CD4-positive, alpha-beta T cell treated with Interleukin-4 for 4 hours (primary cell): ENCODE data around the gene CORO6.
"Not testable (repeated sequence)": the region's sequence is repeated elsewhere in the genome, so short reads cannot be mapped to it uniquely, and the experiment has no call there.

Source experiments
- DNase-seq: peaks from one replicate; pipeline ENCODE4 v3.0.0-alpha.2; 2020

The CORO6 gene

DNA sequence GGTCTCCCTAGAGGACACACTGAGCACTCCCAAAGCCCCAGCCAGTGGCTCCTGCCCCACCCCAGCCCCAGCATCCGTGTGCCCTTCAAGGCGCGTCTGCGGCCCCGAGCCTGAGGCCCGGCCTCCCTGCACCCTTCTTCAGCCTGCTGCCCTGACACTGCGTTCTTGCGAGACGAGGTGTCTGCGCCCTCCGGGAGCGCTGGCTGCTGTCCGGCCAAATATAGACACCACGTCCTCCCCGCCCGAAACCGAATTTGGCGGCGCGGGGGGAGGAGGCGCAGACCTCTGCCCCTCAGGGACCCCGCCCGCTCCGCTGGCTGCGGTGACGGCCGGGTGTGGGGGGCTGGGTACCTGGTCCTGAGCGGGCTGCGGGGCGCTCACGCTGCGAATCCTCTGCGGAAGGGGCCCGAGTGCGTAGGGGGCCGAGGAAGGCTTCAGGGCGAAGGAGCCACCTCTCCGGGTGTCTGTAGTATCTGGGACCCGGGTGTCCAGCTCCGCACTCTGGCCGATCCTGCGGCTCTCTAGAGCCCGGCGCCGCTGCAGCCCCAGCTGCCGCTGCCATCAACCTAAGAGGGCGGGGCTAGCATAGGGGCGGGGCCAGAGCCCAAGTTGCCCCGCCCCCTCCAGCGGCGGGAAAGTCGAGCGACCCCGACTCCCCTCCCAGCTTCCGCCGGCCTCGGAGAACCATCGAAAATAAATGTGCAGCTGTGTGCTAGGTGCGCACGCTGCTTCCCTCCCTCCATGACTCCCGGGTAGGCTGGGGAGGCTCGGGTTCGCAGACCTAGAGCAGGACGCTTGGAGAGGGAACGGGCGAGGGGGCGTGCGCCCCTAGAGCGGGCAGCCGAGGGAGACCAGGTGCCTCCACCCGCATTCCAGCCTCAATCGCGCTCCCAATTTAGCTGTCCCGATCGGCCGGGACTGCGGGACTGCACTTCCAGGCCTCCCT lies at the start of gene CORO6:
Gene CORO6, minus strand, starts transcription at position 576 of the 946 bp plus-strand sequence. CDS start 1,491 bp downstream, outside the sequence.
- peak; percentile 41 for DNase-seq

DNA sequence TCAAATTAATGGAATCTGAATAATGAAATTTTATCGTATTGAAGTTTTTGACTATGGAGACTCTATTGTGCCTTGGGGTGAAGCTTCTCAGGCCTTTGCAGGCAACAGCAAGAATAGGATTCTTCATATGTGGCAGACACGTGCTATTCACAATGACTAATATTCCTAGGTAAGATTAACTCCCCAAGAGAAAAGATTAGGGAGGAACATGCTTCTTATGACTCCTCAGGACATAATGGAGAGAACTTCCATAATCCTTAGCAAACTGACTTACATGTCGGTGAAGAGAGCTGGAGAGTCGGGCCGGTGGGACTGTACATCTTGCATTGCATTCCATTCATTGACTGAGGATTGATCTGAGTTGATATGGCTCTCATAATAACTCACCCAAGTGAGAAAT lies 48.9 kb upstream of the CORO6 start:
- no peak for DNase-seq

DNA sequence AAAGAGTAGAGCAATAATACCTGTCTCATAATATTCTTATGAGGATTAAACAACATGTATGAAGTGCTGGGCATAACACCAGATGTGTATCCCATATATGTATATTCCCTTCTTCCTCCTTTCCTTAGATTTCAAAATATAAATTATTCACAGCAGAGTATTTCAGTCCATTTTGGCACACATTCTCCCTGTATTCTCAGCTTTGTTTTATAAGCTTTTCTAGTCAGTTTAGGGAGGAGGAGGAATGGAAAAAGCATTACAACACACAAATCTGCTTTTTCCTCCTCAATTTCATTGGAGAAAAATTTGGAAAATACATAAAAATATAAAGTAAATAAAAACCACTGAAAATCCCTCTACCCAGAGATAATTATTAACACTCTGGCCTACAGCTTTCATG lies 46.6 kb upstream of the CORO6 start:
- no peak for DNase-seq

DNA sequence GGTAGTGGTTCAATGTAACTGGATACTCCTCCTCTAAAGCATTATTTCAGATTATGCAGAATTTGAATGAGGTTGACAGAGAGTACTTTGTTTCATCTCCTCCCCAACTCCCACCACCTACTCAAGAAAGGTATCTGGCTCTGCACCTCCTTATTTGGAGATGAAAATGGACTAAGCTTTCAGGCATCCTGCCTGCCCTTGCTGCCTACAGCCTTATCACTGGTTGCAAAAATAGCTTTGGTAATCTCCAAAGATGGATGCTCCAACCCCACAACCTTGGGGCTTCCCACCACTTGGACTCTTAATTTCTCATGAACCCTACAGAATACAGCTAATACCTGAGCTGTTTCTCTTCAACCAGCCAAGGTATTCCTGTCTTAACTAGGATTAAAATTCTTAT lies 45.3 kb upstream of the CORO6 start:
- no peak for DNase-seq

DNA sequence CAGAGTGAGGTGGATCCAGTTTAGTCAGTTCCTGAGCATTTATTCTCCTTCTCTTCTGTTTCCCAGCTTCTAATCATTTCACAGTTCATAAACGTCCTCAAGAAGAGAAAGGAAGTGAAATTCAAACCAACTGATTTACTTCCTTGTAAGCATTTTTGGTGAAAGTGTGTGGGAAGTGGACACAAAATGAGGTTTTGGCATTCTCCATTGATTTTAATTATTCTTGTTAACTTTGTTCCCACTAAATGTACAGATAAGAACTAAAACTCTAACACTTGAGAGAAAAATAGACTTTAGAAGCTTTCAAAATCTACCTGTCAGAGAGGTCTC lies 42.7 kb upstream of the CORO6 start:
- no peak for DNase-seq

DNA sequence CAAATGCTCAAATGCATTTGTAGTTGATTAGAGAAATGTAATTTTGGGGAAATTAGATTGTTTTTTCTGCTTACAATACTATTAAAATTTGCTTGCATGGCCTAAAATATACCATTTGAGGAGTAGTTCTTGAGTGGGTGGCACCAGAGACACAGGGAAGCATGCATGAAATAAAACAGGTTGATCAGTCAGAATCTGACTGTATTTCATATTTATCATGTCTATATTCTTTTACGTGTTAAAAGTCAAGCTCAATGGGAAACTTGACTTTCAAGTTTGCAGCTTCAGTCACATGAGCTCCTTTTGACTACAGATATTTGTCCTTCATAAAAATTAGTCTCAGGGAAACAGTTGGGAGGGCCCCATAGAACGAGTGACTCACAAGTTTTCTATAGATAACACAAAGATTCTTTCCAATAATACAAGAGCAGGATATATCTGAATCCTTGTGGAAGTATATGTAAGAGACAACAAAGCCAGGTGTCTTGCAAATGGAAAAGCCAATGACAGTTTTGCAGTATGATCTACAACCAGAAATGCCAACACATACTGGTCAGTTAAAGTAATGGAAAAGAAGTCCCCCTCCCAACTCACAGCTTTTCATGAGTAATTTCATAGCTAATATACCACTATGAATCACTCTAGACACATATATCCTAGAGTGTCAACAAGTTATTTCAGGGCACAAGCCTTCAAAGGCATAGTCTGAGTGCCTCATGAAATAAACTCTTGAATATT lies 42.2 kb upstream of the CORO6 start:
- peak; percentile 21 for DNase-seq

DNA sequence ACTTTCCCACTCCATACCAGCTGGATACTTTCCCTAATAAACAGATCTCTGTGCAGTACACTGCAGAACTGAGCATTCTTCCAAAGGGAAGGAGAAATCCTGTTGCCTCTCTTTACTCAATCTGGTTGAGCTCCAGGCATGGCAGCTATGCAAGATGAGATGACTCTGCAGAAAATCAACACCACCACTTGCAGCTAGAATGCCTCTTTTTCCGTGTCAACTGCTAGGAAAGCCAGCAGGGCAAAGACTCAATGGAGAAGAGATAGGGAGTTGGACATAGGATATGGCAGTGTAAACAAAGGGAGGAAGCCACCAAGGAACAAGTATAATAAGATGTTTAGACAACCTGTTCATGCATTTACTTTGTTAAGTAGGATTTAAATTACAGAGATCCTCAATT lies 40.4 kb upstream of the CORO6 start:
- no peak for DNase-seq

DNA sequence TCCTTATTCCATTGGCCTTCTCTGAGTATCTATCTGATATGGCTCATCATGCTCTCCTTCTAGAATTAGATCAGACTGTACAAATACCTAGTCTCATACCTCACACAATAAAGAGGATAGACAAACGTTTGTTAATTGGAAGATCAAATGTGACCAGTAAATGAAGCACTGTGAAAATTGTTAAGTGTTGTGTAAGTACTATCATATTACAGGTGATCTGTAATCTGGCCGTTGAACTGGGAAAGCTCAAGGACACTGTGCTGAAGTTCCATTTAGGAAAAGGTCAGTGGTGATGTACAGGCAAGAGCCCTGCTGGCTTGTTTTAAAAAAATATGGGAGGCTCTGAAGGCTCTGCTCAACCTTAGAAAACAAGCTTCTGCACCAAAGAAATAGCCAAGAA lies 38.5 kb upstream of the CORO6 start:
- no peak for DNase-seq

DNA sequence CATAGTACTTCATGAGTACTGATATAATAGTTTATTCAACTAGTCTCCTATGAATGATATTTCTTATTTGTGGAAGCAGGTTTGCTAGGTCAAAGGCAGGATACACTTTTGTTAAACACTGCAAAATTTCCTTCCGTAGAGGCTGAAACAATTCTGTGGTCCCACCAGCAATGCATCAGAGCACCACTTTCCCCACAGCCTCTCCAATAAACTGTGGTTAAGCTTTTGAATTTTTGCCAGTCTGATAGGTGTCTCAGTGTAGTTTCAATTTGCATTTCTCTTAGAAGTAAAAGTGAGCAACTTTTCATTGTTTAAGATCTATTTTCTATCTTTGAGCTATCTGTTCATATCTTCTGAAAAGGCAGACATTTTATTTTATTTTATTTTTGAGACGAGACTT lies 36.4 kb upstream of the CORO6 start:
- no peak for DNase-seq

DNA sequence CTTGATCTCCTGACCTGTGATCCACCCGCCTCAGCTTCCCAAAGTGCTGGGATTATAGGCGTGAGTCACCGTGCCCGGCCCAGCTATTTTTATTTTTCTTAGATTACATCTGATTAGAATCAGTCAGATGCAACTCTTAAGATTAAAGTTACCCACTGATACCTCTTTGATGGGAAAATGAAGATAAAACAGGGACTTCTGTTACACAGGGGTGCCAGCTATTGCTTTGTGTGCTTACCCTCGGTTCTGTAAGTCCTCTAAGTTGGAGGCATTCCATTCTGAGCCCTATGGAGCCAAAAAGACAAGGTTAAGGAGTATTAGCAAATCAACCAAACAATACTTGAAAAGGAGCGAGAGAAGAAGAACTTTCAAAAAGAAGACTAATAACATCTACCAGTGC lies 32.6 kb upstream of the CORO6 start:
- no peak for DNase-seq

DNA sequence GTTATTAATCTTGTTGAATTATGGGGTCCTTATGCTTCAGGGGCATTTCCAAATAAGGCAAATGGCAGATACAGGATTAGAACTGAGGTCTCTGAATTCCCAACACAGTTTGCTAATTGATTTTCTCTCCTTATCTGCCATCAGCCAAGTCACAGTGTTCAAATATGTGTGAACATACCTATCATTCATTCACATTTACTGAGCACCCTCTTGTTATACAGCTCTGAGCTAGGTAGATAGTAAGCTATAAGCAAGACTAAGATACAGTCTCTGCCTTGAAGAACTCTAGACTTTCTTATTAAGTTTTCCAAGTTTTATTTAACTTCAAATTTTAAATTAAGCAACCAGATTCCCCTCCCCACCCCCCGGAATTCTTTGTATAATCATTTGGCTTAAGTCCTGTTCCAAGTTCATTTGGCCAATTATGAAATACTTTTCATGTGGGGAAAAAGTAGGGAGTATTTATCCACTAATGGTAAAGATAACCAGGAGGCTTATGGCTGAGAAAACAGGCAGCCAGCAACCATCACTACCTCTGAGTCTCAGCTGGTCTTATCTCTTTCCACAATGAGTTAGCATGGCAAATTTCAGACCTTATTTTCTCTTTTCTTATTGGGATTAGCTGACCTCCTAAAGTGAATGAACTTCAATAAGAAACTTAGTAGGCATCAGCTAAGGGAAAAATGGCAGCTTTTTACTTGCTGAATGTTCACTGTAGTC lies 31.4 kb upstream of the CORO6 start:
- DNase-seq: no peak

DNA sequence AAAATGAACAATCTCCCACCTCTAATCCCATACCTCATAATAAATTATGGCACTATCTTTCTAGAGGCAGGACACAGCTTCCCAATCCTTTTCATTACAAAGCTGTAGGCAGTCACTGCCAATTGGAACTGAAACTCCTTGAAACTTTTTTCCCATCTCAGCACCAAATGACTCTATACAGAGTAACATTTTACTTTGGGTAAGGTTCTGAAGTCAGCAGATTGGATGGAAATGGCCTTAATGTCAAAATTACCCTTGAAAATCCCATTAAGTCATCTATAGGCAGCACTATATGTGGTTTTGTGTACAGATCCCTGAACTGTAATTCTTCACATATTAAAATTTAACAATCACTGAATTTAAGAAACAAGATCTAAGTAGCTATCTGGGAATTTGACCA lies 30.3 kb upstream of the CORO6 start:
- no peak for DNase-seq

DNA sequence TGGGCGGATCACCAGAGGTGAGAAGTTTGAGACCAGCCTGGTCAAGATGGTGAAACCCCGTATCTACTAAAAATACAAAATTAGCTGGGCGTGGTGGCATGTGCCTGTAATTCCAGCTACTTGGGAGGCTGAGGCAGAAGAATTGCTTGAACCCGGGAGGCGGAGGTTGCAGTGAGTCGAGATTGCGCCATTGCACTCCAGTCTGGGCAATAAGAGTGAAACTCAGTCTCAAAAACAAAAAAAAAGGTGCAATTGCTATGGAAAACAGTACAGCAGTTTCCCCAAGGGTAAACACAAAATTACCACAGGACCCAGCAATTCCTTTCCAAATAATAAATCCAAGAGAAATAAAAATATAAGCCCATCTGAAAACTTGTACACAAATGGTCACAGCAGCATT lies 29.2 kb upstream of the CORO6 start:
- DNase-seq: not testable (repeated sequence)

DNA sequence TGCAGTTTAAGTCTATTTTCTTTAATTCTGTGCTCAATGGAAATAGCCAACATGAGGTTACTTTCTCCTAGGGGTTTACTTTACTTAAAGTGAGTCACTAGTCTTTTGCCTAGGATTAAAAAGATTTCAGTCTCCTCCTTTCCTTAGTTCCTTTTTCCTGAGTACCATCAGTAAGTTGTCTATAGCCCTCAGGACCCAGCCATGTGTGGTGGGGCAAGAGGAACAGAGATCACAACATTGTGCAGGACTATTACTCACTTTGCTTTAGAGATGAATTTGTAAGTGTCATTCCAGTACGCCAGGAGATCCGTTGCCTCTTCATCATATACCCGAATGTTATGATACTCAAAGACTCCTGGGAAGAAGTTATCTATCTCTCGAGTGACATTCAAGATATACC lies 27.7 kb upstream of the CORO6 start:
- DNase-seq: no peak

DNA sequence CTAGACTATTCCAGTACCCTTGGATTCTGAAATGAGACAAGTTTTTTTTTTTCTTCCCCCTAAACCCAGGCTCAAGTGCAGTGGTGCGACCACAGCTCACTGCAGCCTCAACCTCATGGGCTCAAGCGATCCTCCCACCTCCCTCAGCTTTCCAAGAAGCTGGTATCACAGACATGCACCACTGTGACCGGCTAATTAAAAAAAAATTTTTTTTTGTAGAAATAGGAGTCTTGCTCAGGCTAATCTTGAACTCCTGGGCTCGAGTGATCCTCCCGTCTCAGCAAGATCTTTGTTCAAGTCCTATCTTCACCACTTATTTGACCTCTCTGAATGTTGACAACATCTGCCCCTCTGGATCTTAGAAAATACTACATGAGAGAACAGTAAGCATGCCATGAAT lies 26.6 kb upstream of the CORO6 start:
- no peak for DNase-seq

DNA sequence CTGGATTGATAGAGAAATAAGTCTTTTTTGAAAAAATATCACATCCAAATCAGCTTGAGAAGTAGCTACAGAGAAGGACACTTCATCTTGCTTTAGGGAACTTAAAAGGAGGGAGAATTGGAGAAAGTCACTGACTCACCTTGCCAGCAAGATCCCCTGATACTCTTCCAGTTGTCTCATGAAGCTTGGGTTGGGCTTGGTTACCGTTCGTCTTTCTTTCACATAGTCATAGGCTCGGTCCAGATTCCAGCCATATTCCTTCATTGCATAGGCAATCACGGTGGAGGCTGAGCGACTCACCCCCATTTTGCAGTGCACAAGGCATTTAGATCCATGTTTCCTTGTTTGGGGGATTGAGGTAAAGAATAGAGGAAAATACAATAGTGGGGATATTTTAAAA lies 25.3 kb upstream of the CORO6 start:
- DNase-seq: no peak

DNA sequence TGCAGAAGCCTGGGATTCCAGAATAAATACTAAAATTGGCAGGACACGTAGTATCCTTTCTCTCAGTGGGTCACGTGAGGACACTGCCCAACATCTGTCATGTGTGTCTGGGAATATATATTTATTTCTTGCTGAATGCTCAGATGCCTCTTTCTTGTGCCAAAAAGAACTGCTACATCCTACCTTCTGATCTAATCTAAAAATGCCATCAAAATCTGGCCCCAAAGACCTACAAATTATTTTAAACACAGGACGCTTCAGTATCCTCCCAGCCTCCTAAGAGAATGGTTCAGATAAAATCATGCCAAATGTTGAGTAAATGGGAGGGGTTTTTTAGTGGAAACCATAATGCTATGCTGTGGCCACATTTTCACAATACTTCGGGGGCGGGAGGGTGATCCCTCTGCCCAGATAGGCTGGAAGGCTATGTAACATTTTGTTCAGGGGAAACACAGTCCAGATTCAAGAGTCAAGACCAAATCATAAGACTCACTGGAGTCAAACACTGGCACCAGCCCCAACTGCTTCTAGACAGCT lies 22.9 kb upstream of the CORO6 start:
- no peak for DNase-seq

DNA sequence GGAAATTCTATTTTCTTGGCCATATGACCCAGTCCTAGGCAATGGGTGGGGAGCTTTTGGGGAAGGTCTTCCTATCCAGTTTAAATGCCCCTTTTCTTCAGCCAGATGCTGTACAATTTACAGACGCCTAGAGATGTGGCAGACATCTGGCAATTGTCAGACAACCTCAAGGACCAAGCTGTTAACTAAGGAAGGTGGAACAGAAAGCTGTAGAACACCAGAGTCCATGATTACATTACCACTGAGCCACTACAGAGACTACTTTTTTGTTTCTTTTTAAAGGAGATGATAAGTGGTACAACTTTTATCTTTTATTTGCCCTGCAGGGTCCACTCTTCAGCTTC lies 21.1 kb upstream of the CORO6 start:
- DNase-seq: no peak

DNA sequence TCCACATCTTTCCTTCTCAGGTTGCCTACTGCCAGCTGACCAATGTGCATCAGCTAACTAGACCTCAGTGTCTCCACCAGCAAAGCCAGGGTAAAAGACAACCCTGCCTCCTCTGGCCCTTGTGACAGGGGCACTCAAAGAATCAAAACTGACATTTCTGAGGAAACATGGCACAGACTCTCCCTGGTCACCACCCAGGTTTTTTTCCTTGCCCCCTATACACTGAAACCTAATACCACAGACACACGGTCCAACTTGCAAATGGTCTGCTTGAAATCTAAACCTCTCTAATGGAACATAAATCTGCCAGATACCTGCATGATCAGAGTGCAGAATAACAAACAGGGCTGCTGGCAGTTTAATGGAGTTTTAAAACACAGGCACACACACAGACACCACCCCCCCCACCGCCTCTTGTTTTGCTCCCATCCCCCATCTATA lies 19.5 kb upstream of the CORO6 start:
- no peak for DNase-seq

DNA sequence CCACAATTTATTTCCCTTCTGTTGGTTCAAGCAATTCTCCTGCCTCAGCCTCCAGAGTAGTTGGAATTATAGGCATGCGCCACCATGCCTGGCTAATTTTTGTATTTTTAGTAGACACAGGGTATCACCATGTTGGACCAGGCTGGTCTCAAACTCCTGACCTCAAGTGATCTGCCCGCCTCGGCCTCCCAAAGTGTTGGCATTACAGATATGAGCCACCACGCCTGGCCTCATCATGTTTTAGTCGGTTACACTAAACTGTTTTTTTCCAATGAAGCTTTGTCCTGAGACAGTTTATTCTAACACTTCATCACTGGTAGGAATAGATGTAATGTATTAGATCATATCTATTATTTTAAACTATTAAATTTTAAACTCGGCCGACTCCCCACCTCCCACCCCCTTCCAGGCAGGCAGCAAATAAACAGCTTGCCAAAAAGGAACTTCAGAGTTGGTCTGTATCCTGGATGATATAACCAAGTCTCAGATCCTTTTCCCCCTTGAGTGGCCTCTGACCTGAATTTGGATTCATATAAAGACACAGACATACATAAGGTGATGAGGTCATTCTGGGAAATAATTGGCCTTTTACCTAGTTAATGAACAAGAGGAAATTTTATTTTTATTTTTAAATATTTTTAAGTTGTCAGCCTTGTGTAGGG lies 18.4 kb upstream of the CORO6 start:
- no peak for DNase-seq

DNA sequence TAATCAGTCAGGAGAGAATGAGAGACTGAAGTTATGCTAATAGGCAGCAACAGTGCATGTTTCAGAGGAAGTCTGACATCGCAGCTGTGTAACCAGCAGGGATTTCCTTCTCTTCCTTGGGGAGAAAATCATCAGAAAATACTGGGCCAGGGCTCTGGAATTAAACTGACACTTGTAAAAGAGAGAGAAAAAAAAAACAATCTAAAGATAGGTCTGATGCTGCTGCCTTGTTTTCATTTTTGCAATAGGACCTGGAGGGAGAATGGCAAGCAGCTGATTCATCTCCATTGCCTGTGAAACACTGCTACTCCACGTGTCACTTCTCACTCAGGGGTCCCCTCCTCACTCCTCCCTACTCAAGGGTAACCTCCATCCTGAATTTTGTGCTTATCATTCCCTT lies 17.7 kb upstream of the CORO6 start:
- no peak for DNase-seq

DNA sequence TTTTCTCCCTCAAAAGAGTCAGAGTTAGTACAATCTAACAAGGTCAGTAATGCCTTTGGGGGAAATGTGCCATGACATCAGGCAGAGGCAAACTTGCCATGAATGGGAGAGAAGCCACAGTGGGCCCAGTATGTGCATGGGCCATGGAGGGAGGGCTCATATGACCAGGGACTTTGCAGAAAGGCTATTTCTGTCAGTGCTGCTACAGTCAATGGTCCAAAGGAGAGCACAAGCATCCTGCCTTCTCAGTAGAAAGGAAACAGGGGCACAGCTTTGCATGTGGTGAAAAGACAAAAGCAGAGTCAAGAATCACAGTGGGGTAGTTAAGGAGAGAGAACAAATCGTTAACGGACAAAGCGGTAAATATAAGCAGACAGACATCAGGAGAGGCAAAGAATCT lies 11.2 kb upstream of the CORO6 start:
- DNase-seq: no peak

DNA sequence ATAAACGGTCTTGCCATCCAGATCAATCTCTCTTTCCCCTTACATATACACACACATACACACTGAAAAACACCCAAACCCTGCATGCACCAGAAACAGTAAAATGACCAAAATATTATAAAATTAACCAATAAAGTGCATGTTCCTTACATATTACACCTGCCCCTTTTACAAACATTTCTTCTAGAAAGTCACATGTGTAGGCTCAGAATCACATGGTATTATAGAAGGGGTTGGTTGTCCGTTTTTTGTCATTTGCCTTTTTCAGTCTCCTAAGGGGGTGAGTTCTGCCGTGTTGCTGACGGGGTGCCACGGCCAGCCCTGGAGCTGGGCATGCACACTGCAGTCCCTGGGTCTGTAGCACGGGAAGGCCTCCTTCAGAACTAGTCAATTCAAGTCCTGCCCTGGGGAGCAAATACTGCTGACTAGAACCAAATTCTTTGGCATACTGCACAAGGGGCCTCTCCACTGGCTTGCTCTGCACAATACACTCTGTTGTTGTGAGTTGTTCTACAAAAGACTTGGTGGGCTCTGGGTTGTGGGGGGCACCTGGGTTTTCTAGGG lies 8.0 kb upstream of the CORO6 start:
- DNase-seq: no peak
